HG03196 (cell line): Measurements from ENCODE around the gene SYMPK.

ENCODE experiments used
- ATAC-seq: cut with Tn5 transposase; IDR thresholded peaks from one replicate; pipeline ENCODE4 v1.9.1; 2021; ENCODE audit not compliant: unreplicated experiment

SYMPK gene

DNA sequence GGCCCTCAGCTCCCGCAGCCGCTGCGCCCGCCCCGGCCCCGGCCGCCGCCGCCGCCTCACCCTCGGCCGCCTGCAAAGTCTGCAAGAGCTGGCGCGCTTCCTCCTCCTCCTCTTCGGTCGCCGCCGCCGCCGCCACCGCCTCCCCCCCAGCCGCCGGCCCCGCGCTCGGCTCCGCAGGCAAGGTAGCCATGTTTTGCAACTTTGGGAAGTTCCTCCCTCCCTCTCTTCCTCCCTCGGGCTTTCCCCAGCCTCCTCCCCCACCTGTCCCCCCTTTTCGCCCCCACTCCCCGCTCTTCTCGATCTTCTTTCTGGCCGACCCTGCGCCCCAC is 94.3 kb downstream of the SYMPK start:
- no peak for ATAC-seq

GRCh38 chr19:45767881-45768654 is 94.9 kb downstream of the SYMPK start:
- no peak for ATAC-seq

GRCh38 chr19:45767410-45767880 is 95.5 kb downstream of the SYMPK start:
- no peak for ATAC-seq

DNA sequence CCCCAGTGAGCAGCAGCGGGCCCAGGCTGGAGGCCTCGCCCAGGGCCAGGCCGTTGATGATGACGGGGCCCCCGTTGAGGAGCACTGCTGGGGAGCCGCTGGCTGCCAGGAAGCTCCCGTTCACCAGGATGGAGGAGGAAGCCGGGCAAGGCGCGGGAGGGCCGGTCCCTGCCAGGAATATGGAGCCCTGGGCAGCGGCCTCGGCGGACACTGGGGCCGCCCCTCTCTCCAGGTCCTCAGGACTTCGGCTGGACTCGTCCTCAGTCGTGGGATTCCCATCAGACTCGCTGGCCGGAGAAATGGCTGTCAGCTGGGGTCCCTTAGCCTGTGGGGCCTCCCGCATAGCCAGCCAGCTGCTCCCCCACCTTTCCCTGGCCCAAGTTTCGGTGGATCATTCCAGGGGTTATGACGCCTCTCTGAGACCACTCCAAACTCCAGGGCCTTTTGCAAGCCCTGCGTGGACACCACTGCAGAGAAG is 96.0 kb downstream of the SYMPK start:
- no peak for ATAC-seq

DNA sequence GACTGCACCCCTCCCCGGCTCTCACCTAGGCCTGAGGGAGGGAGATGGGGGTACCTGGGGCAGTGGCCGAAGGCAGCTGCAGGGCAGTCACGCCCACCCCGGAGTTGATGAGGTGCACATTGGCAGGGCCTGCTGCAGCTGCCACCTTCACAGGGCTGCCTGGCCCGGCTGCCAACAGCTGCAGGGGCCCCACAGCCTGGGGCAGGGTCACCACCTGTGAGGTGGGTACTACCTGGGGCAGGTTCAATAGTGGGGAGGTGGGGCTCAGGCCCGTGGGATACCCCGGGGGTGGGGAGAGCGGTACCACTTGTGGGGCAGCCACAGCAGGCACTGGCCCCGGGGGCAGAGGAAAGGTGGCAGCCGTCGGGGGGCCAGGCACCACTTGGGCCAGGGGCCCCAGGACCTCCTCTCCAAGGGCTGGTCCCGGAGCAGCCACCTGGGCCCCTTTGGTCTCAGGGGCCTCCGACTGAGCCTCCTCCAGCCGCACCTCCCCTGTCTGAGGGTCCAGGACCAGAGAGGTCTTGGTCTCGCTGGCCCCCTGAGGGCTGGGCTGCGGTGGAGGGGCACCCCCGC is 96.6 kb downstream of the SYMPK start:
- no peak for ATAC-seq

GRCh38 chr19:45765702-45766295 is 97.1 kb downstream of the SYMPK start:
- no peak for ATAC-seq
